DMS53 treated with DMSO at 0.1 percent for 48 hours (cell line): ENCODE results near the gene OR10J5.
"Not testable (repeated sequence)": the region's sequence is repeated elsewhere in the genome, so short reads cannot be mapped to it uniquely, and the experiment has no call there.

Experiments
- DNase-seq: peaks from one replicate; lab custom pipeline; 2025; ENCODE audit not compliant: unreplicated experiment; lab: John Stamatoyannopoulos, UW

OR10J5 gene, protein sequence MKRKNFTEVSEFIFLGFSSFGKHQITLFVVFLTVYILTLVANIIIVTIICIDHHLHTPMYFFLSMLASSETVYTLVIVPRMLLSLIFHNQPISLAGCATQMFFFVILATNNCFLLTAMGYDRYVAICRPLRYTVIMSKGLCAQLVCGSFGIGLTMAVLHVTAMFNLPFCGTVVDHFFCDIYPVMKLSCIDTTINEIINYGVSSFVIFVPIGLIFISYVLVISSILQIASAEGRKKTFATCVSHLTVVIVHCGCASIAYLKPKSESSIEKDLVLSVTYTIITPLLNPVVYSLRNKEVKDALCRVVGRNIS

DNA sequence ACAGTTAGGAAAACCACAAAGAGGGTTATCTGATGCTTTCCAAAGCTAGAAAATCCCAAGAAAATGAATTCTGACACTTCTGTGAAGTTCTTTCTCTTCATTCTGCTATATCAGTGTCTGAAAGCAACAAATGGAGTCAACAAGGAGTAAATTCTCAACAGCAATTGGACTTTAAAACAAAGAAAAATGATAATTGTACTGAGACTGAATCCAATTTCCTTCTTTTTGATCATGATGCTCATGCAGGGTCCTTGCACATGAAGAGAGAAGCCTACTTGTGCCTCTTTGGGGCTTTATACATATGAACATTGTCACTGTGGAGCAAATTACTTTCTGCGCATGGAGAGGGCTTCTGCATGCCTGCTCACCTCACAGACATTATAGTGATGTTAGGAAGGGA is at the start of gene OR10J5:
Gene OR10J5, minus strand, starts transcription at position 101 of the 400 bp plus-strand sequence. Its CDS starts 0 bp downstream, at position 101.
- no peak for DNase-seq

GRCh38 chr1:159584536-159584935 is 48.7 kb upstream of the OR10J5 start:
- DNase-seq: no peak

DNA sequence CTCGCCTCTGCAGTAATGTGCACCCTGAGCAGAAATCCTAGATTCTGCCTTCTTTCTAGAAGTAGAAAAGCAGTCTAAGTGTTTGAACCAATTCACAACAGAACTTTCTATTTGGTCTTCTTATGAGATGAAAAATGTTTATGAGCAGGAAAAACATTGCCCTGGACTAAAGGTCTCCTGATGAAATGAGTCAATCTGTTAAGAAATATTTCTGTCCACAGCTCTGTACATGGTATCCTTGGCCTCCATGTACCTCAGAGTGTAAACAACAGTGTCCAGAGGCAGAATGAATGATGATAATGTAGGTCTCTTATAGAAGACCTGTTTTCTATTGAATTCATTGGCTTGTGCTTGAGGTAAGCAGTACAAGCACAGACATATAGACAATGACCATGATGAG is 45.6 kb upstream of the OR10J5 start:
- DNase-seq: no peak

GRCh38 chr1:159580340-159580739 is 44.5 kb upstream of the OR10J5 start:
- no peak for DNase-seq

DNA sequence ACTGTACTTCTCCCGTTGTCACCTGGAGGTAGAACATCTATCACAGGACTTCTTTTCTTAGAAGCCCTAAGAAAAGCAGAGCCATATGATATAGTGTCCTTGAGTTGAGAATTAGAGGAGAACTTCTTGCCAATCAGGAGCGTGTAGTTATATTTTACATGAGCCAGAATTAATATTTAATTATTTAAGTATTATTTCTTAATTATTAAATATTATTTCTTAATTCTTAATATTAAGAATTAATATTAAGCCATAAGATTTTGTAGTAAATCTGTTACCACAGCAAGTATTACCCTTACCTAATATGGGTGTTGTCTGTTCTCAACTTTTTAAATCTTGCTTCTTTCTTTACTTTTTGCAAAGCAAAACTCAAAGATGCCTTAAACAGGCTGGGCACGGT is 41.6 kb upstream of the OR10J5 start:
- DNase-seq: no peak

DNA sequence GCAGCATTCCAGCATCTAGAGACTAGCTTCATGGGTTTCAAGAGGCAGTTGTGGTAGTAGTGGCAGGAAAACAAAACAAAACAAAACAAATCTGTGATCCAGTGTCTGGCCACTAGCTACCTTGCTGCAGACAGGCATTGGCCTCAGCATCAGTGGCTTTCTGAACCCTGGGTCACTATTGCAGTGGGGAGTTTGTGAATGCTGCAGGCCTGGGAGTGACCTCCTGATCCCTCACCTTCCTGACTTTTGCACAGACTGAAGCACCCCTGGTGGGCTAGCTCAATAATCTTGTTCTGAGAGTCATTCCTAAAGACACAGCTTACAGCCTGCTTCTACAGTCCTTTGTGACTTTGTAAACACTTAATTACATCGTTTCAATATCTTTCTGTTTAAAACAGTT is 26.9 kb upstream of the OR10J5 start:
- no peak for DNase-seq

- DNase-seq: no peak
These were observed 25.7 kb upstream of the OR10J5 start for GRCh38 chr1:159561497-159561896.

DNA sequence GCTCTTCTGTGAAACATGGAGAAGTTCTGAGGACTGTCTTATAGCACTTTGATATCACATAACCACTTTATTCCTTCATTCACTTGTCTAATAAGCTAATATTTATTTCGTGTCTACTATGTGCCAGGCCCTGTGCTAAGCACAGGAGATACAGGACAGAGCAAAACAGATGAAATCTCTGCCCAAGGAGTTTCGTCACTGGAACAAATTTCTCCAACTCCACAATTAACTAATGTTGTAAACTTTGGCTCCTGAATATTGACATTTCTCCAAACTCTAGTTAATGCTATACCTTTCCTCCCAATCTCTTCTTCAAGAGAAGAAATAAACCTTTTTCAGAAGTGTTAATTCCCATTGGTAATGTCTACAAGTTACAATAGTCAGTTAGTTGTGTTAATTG is 24.8 kb upstream of the OR10J5 start:
- no peak for DNase-seq

GRCh38 chr1:159556931-159557369 is 21.1 kb upstream of the OR10J5 start:
- no peak for DNase-seq

GRCh38 chr1:159554696-159555095 is 18.9 kb upstream of the OR10J5 start:
- DNase-seq: no peak

DNA sequence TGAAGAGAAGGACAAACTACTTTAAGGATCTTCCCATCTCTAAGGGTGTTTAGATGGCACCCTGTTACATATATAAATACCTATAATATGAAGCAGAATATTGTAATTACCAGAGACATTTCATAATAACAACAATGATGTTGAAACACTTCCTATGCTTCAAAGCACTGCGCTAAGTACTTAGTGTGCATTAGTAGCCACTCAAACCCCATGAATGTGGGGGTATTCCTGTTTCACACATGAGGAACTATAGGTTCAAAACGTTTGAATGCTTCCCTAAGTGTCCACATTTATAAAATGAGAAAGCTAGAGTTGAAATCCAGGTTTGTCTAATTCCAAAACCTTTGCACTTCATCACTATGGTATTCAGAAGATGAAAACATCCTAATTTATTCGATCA is 18.5 kb upstream of the OR10J5 start:
- DNase-seq: no peak

DNA sequence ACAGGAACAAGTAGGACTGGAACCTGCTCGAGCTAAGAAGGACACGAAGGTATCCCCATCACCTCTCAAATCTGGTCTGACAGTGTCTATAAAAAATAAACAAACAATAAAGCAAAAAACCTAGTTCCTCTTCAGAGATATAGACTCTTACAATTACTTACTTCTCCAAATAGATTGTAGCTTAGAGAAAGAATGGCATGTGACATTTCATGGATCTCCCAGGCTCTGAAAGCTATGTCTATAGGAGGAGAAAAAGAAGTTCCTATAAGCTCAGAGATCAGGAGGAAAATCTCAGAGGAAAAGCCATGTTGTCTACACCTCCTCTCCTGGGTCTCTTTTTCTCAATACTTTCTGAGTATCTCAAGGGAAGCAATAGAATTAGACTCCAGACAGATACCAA is 12.3 kb upstream of the OR10J5 start:
- no peak for DNase-seq

GRCh38 chr1:159532922-159533321 is 2.9 kb downstream of the OR10J5 start:
- no peak for DNase-seq

GRCh38 chr1:159524792-159525191 is 11.0 kb downstream of the OR10J5 start:
- DNase-seq: not testable (repeated sequence)

GRCh38 chr1:159510229-159510541 is 25.6 kb downstream of the OR10J5 start:
- no peak for DNase-seq

GRCh38 chr1:159509440-159510228 is 26.2 kb downstream of the OR10J5 start:
- DNase-seq: no peak

DNA sequence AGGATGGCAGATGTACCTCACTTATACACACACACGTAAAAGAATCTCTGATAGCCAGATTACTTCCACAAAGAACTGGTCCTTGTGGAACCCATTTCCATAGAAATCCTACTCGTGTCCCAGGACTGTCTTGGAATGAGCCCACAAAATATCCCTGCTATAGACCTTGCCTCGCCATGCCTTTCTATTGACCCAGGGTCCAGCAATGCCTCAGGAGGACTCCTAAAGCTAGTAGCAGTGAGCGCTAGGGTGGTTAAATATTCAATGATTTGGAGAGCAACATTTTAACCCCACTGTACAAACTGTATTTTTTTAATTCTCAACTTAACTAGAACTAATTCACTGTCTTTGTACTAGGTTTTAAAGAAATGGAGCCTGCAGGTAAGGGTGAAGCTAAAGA is 26.9 kb downstream of the OR10J5 start:
- no peak for DNase-seq

GRCh38 chr1:159505676-159506075 is 30.1 kb downstream of the OR10J5 start:
- no peak for DNase-seq

- DNase-seq: no peak
These were observed 34.7 kb downstream of the OR10J5 start for GRCh38 chr1:159501082-159501481.

GRCh38 chr1:159494513-159495210 is 41.1 kb downstream of the OR10J5 start:
- DNase-seq: not testable (repeated sequence)

GRCh38 chr1:159493354-159493753 is 42.5 kb downstream of the OR10J5 start:
- no peak for DNase-seq
